WTC11 (cell line): ENCODE measurements around the gene PPP1R16B.

Experiments used
- CTCF ChIP-seq: fragments of 200-600 bp; IDR thresholded peaks from 2 replicates; pipeline ENCODE4 v1.8.0; 2022; ENCODE audit warnings: antibody characterized with exemption
- ESRRA ChIP-seq: sonication (generic); formaldehyde crosslinking; IDR thresholded peaks from 2 replicates; pipeline ENCODE4 v1.8.1; 2022; ENCODE audit warnings: mild to moderate bottlenecking, missing genetic modification reagents, borderline replicate concordance
- HMGA2 ChIP-seq: fragments of 250-450 bp; sonication (Bioruptor Pico); IDR thresholded peaks from 2 replicates; pipeline ENCODE4 v1.4.0; 2021; ENCODE audit warnings: mild to moderate bottlenecking, moderate library complexity
- NFE2L1 ChIP-seq: sonication (generic); formaldehyde crosslinking; IDR thresholded peaks from 2 replicates; pipeline ENCODE4 v1.8.1; 2023; ENCODE audit warnings: missing genetic modification reagents
- ZNF317 ChIP-seq: sonication (generic); formaldehyde crosslinking; IDR thresholded peaks from 2 replicates; pipeline ENCODE4 v1.8.1; 2023; ENCODE audit warnings: low read depth, mild to moderate bottlenecking, moderate library complexity, missing genetic modification reagents, borderline replicate concordance

GRCh38 chr20:38945012-38945411, 139.5 kb downstream of the PPP1R16B start:
- TF ChIP-seq HMGA2 (CRISPR knock-in tag) (no peak), NFE2L1 (CRISPR knock-in tag) (no peak), ESRRA (no peak), ZNF317 (CRISPR knock-in tag) (no peak), CTCF (no peak)
